IMR-90 (cell line): ENCODE results near the gene WBP2. TPM values are rescaled to one million over a fixed set of nuclear protein-coding genes. Genes with fewer than 3 reads are reported as not detected.

Experiments used
- ATAC-seq: fragments of 200-7000 bp; cut with Tn5 transposase; 2 replicates; pipeline ENCODE4 v1.9.1; 2020; ENCODE audit warnings: low read depth, mild to moderate bottlenecking, moderate library complexity
- BruUV-seq: library from RNA; stranded (reverse); fragments of 400-500 nt; replicated peaks from 2 replicates; lab custom pipeline; 2021; lab: Mats Ljungman, UMichigan
- CTCF ChIA-PET: fragments of 300-600 bp; formaldehyde crosslinking; extraction: SDS; loops from one replicate; lab custom pipeline; 2021; ENCODE audit warnings: antibody characterized with exemption; lab: Yijun Ruan, JAX
- POLR2A ChIA-PET: fragments of 300-600 bp; sonication (Branson Sonifier 250); formaldehyde crosslinking; loops from one replicate; lab custom pipeline; 2022; ENCODE audit warnings: antibody characterized with exemption; ENCODE audit not compliant: unreplicated experiment; lab: Charles Lee
- DNase-seq: peaks from one replicate; pipeline ENCODE4 v3.0.0; 2013
- H2AFZ ChIP-seq: replicated peaks from 2 replicates; pipeline ENCODE3; 2013; ENCODE audit warnings: low read length, mild to moderate bottlenecking; ENCODE audit not compliant: poor library complexity
- H2AK5ac ChIP-seq: 2 replicates; pipeline ENCODE4 v1.6.1; 2013; ENCODE audit warnings: low read depth, low read length, inconsistent platforms
- H2AK9ac ChIP-seq: replicated peaks from 2 replicates; pipeline ENCODE3; 2013; ENCODE audit warnings: mild to moderate bottlenecking, low read depth, low read length, moderate library complexity; ENCODE audit not compliant: poor library complexity
- H2BK120ac ChIP-seq: 2 replicates; pipeline ENCODE4 v1.6.1; 2013; ENCODE audit warnings: low read depth, low read length, inconsistent platforms
- H2BK15ac ChIP-seq: 3 replicates; pipeline ENCODE4 v1.6.1; 2013; ENCODE audit warnings: low read depth, low read length, inconsistent platforms
- H2BK20ac ChIP-seq: 2 replicates; pipeline ENCODE4 v1.6.1; 2013; ENCODE audit warnings: low read depth, mild to moderate bottlenecking, inconsistent platforms, low read length, moderate library complexity
- H2BK5ac ChIP-seq: 2 replicates; pipeline ENCODE4 v1.6.1; 2013; ENCODE audit warnings: mild to moderate bottlenecking, low read depth, low read length, inconsistent platforms; ENCODE audit not compliant: poor library complexity, severe bottlenecking
- H3K14ac ChIP-seq: replicated peaks from 2 replicates; pipeline ENCODE4 v1.6.1; 2013; ENCODE audit warnings: low read depth, low read length, inconsistent platforms
- H3K18ac ChIP-seq: 2 replicates; pipeline ENCODE4 v1.6.1; 2013; ENCODE audit warnings: low read depth, low read length, control low read depth
- H3K23ac ChIP-seq: 2 replicates; pipeline ENCODE4 v1.6.1; 2013; ENCODE audit warnings: low read depth, low read length, inconsistent platforms
- H3K27ac ChIP-seq: 2 replicates; pipeline ENCODE4 v1.5.1; 2013; ENCODE audit warnings: mild to moderate bottlenecking, control low read depth, low read length; ENCODE audit not compliant: insufficient read depth
- H3K27me3 ChIP-seq: 2 replicates; pipeline ENCODE4 v1.6.1; 2013; ENCODE audit warnings: low read length; ENCODE audit not compliant: control insufficient read depth, insufficient read depth
- H3K36me3 ChIP-seq: 2 replicates; pipeline ENCODE4 v1.6.1; 2013; ENCODE audit warnings: low read length, mixed read lengths; ENCODE audit not compliant: control insufficient read depth, insufficient read depth
- H3K4ac ChIP-seq: 2 replicates; pipeline ENCODE4 v1.6.1; 2013; ENCODE audit warnings: low read depth, low read length, inconsistent platforms
- H3K4me1 ChIP-seq: 2 replicates; pipeline ENCODE4 v1.6.1; 2013; ENCODE audit warnings: low read length, mixed read lengths; ENCODE audit not compliant: control insufficient read depth, insufficient read depth
- H3K4me2 ChIP-seq: 2 replicates; pipeline ENCODE4 v1.6.1; 2013; ENCODE audit warnings: low read depth, mild to moderate bottlenecking, control low read depth, low read length, moderate library complexity
- H3K4me3 ChIP-seq: 2 replicates; pipeline ENCODE4 v1.5.1; 2013; ENCODE audit warnings: low read depth, mild to moderate bottlenecking, control low read depth, low read length, moderate library complexity; ENCODE audit not compliant: insufficient read depth
- H3K56ac ChIP-seq: 2 replicates; pipeline ENCODE4 v1.6.1; 2013; ENCODE audit warnings: low read length, inconsistent platforms; ENCODE audit not compliant: insufficient read depth; ENCODE audit errors: extremely low read depth
- H3K79me1 ChIP-seq, 2 experiments: 2 replicates each; pipeline ENCODE4 v1.6.1; 2013; ENCODE audit warnings: low read length in 2 of 2, inconsistent platforms in 1 of 2, low read depth in 1 of 2
- H3K9ac ChIP-seq: 2 replicates; pipeline ENCODE4 v1.6.1; 2013; ENCODE audit warnings: low read depth, low read length, control low read depth
- H3K9me1 ChIP-seq: 2 replicates; pipeline ENCODE4 v1.6.1; 2013; ENCODE audit warnings: low read length, inconsistent platforms; ENCODE audit not compliant: insufficient read depth
- H3K9me3 ChIP-seq: 2 replicates; pipeline ENCODE4 v1.6.1; 2013; ENCODE audit warnings: low read length; ENCODE audit not compliant: control insufficient read depth, insufficient read depth
- H4K20me1 ChIP-seq: 2 replicates; pipeline ENCODE4 v1.6.1; 2013; ENCODE audit warnings: low read length, inconsistent platforms; ENCODE audit not compliant: insufficient read depth
- H4K5ac ChIP-seq: 2 replicates; pipeline ENCODE4 v1.6.1; 2013; ENCODE audit warnings: mild to moderate bottlenecking, low read depth, low read length, control low read depth
- H4K8ac ChIP-seq, 2 experiments: 2 replicates each; pipeline ENCODE4 v1.6.1; 2013; ENCODE audit warnings: low read depth in 2 of 2, low read length in 2 of 2, control low read depth in 1 of 2, inconsistent platforms in 1 of 2
- H4K91ac ChIP-seq: 2 replicates; pipeline ENCODE4 v1.6.1; 2013; ENCODE audit warnings: low read depth, low read length, inconsistent platforms; ENCODE audit not compliant: insufficient read depth
- MAFK ChIP-seq: IDR thresholded peaks from 2 replicates; pipeline ENCODE4 v1.6.1; 2012; ENCODE audit warnings: low read depth, low read length, improper control_type of control experiment
- RAD21 ChIP-seq: IDR thresholded peaks from 2 replicates; pipeline ENCODE4 v1.6.1; 2012; ENCODE audit warnings: low read length, improper control_type of control experiment
- WGBS, 2 experiments: methylation state at CpG; one replicate each; pipeline versions ENCODE4 v1.1.5 to v1.1.7; 2013; ENCODE audit warnings: missing lambda C conversion rate in 2 of 2; ENCODE audit not compliant: insufficient read length in 1 of 2; ENCODE audit errors: extremely low coverage in 2 of 2; 5-methylcytosine and 5-hydroxymethylcytosine counted together
- dilution Hi-C: fragments of 300-500 bp; cut with HindIII; formaldehyde crosslinking; loops from one replicate; pipeline ENCODE4 v1.14.3; 2018; ENCODE audit warnings: low sequenced_read_pairs; ENCODE audit not compliant: unreplicated experiment
- in situ Hi-C: fragments of 300-500 bp; cut with MboI; formaldehyde crosslinking; loops from 3 replicates; pipeline ENCODE4 v1.14.3; 2019; ENCODE audit warnings: low sequenced_read_pairs, inconsistent platforms, mixed read lengths
- intact Hi-C: fragments of 100-400 bp; cut with micrococcal nuclease; formaldehyde crosslinking; loops from 2 replicates; pipeline ENCODE4 v1.10.0; 2022
- polyA plus RNA-seq, 3 experiments: library from polyadenylated mRNA; depleted of rRNA; stranded (reverse); fragments of >200 nt; gene quantifications; 2 replicates each; pipeline ENCODE4 v1.2.3, GENCODE V29; 2012; ENCODE audit warnings: low replicate concordance in 1 of 3
- total RNA-seq: library from RNA; depleted of rRNA; stranded (reverse); fragments of >200 nt; gene quantifications from 2 replicates; pipeline ENCODE4 v1.2.3, GENCODE V29; 2012
- TF ChIP-seq, protein P1 (sequence below): fragments of 150-350 bp; IDR thresholded peaks from 2 replicates; pipeline ENCODE4 v1.6.1; 2016; ENCODE audit warnings: low read depth, mild to moderate bottlenecking, low read length, moderate library complexity, borderline replicate concordance

WBP2 gene
- total and polyA plus RNA-seq, 2 of the 4 experiments (the other 2 are of a cell fraction): 9.0 to 35.5 TPM

DNA sequence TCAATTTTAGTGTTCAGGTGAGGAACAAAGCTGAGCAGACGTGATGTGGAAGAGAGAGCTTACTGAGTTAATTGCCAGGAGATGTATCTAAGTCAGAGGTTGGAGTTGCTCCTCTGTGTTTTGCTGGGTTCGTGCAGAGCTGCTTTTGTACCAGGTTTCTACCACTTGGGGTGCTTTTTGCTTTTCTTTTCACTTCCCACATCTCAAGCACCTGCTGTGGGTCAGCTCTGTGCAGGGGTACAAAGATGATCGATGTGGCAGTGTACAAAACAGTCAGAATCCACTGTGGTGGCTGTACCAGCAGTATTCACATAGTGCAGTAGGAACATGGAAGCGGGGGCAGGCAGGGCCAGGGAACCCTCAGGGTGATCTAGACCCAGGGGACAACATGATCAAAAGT is 55.7 kb downstream of the WBP2 start:
- Histone ChIP-seq H3K9me1 (no peaks in the 10 kb centered on the region), H2AFZ (peak overlapping the region; percentile 29), H3K9me3 (no peaks in the 10 kb centered on the region), H3K4me1 (no peaks in the 10 kb centered on the region; the same call in 1 of the 2 replicates), H3K14ac (no peak overlapping the region), H3K9ac (no peak overlapping the region), H4K20me1 (no peaks in the 10 kb centered on the region), H2BK5ac (no peak overlapping the region), H3K4me2 (no peak overlapping the region), H4K5ac (no peak overlapping the region), H2AK5ac (no peak overlapping the region), H3K56ac (no peak overlapping the region), H2BK15ac (no peak overlapping the region), H3K4me3 (no peak overlapping the region), H3K18ac (no peak overlapping the region), H2AK9ac (peak overlapping the region; percentile 39), H4K8ac (no peak overlapping the region), H2BK120ac (no peak overlapping the region), H3K27me3 (no peaks in the 10 kb centered on the region), H3K36me3 (peaks cover 23% of the 10 kb centered on the region), H2BK20ac (no peak overlapping the region), H3K79me1 (peaks cover 23 to 48% of the 10 kb centered on the region in 2 experiments), H3K23ac (no peak overlapping the region), H4K91ac (no peak overlapping the region), H3K4ac (no peak overlapping the region), H3K27ac (no peak overlapping the region)
- no peak for ATAC-seq
- no peak for DNase-seq
- in situ Hi-C loops: no loop called here
- ChIA-PET CTCF (no interaction called here), POLR2A (no interaction called here)
- intact Hi-C loops: no loop called here
- no TSS peak for BruUV-seq
- 80% methylated on average over 1 of the region's 4 CpGs; no CpG with 5 or more reads in 1 of the 2 experiments for WGBS, 2 experiments
- TF ChIP-seq RAD21: no peak
- no peak for TF ChIP-seq MAFK
- TF ChIP-seq, protein P1, sequence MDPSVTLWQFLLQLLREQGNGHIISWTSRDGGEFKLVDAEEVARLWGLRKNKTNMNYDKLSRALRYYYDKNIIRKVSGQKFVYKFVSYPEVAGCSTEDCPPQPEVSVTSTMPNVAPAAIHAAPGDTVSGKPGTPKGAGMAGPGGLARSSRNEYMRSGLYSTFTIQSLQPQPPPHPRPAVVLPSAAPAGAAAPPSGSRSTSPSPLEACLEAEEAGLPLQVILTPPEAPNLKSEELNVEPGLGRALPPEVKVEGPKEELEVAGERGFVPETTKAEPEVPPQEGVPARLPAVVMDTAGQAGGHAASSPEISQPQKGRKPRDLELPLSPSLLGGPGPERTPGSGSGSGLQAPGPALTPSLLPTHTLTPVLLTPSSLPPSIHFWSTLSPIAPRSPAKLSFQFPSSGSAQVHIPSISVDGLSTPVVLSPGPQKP: no peak
- dilution Hi-C loops: no loop called here
